HCT116 (cell line): ENCODE measurements around the gene BICDL2.

ENCODE experiments used
- CTCF ChIP-seq, 3 experiments: fragments of 200-600 bp in 1 of 3; sonication (generic) in 1 of 3; IDR thresholded peaks in 2 of 3; conservative IDR thresholded peaks in 1 of 3; 2 replicates each; pipeline ENCODE4 v1.5.1; 2012 to 2017; ENCODE audit warnings: low read depth in 2 of 3, low read length in 2 of 3, antibody characterized with exemption in 1 of 3, borderline replicate concordance in 1 of 3, control low read depth in 1 of 3, mild to moderate bottlenecking in 1 of 3, mixed read lengths in 1 of 3, mixed run types in 1 of 3, moderate library complexity in 1 of 3; ENCODE audit not compliant: insufficient read depth in 1 of 3
- JUND ChIP-seq: IDR thresholded peaks from 2 replicates; pipeline ENCODE4 v1.6.1; 2012
- RAD21 ChIP-seq: IDR thresholded peaks from 2 replicates; pipeline ENCODE4 v1.6.1; 2012; ENCODE audit warnings: low read depth, mild to moderate bottlenecking
- SIN3A ChIP-seq: IDR thresholded peaks from 2 replicates; pipeline ENCODE4 v1.6.1; 2012; ENCODE audit warnings: low read depth
- SP1 ChIP-seq: IDR thresholded peaks from 2 replicates; pipeline ENCODE4 v1.6.1; 2012; ENCODE audit warnings: low read depth

GRCh38 chr16:3051494-3051893 is 14.8 kb upstream of the BICDL2 start:
- TF ChIP-seq RAD21 (no peak), SP1 (no peak), CTCF (IDR thresholded peaks at IDR 0.05 in 2 of 3, conservative IDR thresholded peaks at IDR 0.05 in 1 of 3; ENCODE audit: borderline replicate concordance in 1 of 3, insufficient read depth in 1 of 3, low read depth in 2 of 3, low read length in 2 of 3) (no peak), SIN3A (no peak), JUND (no peak)
